GM23338 (cell line): Measurements from ENCODE around the gene BTNL8.

Experiments used
- CTCF ChIP-seq, 2 experiments: fragments of 200-600 bp in 1 of 2; sonication (generic) in 1 of 2; conservative IDR thresholded peaks; 2 replicates each; pipeline versions ENCODE4 v1.5.1 to v1.6.1; 2016 to 2017; ENCODE audit warnings: antibody characterized with exemption in 2 of 2, low read depth in 2 of 2, mild to moderate bottlenecking in 2 of 2, moderate library complexity in 1 of 2
- EZH2 ChIP-seq: fragments of 200-600 bp; sonication (generic); IDR thresholded peaks from one replicate; pipeline ENCODE4 v1.8.0; 2017; ENCODE audit warnings: antibody characterized with exemption, mild to moderate bottlenecking, low read depth; ENCODE audit not compliant: unreplicated experiment
- POLR2AphosphoS5 ChIP-seq: IDR thresholded peaks from 2 replicates; pipeline ENCODE4 v1.6.1; 2016; ENCODE audit warnings: antibody characterized with exemption, low read depth

- TF ChIP-seq EZH2 (no peak), CTCF (conservative IDR thresholded peaks at IDR 0.05; ENCODE audit: low read depth in 2 of 2) (no peak), POLR2AphosphoS5 (no peak)
Measured at GRCh38 chr5:180889381-180889780, 9.6 kb upstream of the BTNL8 start.
